G401 (cell line): ENCODE results near the gene C15orf61. TPM values are rescaled to one million over a fixed set of nuclear protein-coding genes. Genes with fewer than 3 reads are reported as not detected.

Source experiments
- DNase-seq: peaks from one replicate; pipeline ENCODE4 v3.0.0-alpha.2; 2015; ENCODE audit warnings: low spot score
- in situ Hi-C: cut with HindIII; loops from 2 replicates; pipeline ENCODE4 v1.10.0; 2016; ENCODE audit warnings: low sequenced_read_pairs, mixed read lengths
- total RNA-seq: library from RNA; depleted of rRNA; stranded (reverse); fragments of >200 nt; shearing (Covaris generic); gene quantifications from 2 replicates; pipeline ENCODE4 v1.2.3, GENCODE V29; 2014

Gene C15orf61
- total RNA-seq, 1 experiment from 2014 or later, result 19.9 TPM

- in situ Hi-C loops, result no loop called here
- DNase-seq, result no peak
These were observed 8.8 kb upstream of the C15orf61 start for GRCh38 chr15:67512140-67512539.

GRCh38 chr15:67512933-67513714, 7.8 kb upstream of the C15orf61 start:
- in situ Hi-C loops, result no loop called here
- no peak for DNase-seq

- DNase-seq, result no peak
- in situ Hi-C loops, result no loop called here
These were observed 5.8 kb upstream of the C15orf61 start for GRCh38 chr15:67515090-67515489.

- in situ Hi-C loops, result no loop called here
- no peak for DNase-seq
These were observed 5.4 kb upstream of the C15orf61 start for GRCh38 chr15:67515557-67515956.

- no peak for DNase-seq
- in situ Hi-C loops, result no loop called here
These were observed 456 bp upstream of the C15orf61 start for GRCh38 chr15:67520321-67521028.

GRCh38 chr15:67521783-67522568, 1.0 kb downstream of the C15orf61 start:
- in situ Hi-C loops, result no loop called here
- peak; percentile 79 for DNase-seq

- no peak for DNase-seq
- in situ Hi-C loops, result no loop called here
These were observed 2.4 kb downstream of the C15orf61 start for GRCh38 chr15:67523330-67523729.

GRCh38 chr15:67524235-67524634, 3.3 kb downstream of the C15orf61 start:
- no peak for DNase-seq
- in situ Hi-C loops, result no loop called here

GRCh38 chr15:67528513-67528912, 7.6 kb downstream of the C15orf61 start:
- in situ Hi-C loops, result no loop called here
- DNase-seq, result no peak

- DNase-seq, result no peak
- in situ Hi-C loops, result no loop called here
These were observed 10.5 kb downstream of the C15orf61 start for GRCh38 chr15:67531379-67531914.

GRCh38 chr15:67533873-67534272, 12.9 kb downstream of the C15orf61 start:
- DNase-seq, result no peak
- in situ Hi-C loops, result no loop called here

- in situ Hi-C loops, result no loop called here
These were observed 13.4 kb downstream of the C15orf61 start for GRCh38 chr15:67534360-67534759.

GRCh38 chr15:67537771-67538170, 16.8 kb downstream of the C15orf61 start:
- in situ Hi-C loops, result no loop called here
- no peak for DNase-seq

More at GRCh38 chr15:67534360-67534759, 13.4 kb downstream of the C15orf61 start:
- no peak for DNase-seq

- DNase-seq, result peak; percentile 82
- in situ Hi-C loops, result no loop called here
These were observed 21.8 kb downstream of the C15orf61 start, which contains the start of gene MAP2K5 for GRCh38 chr15:67542420-67543347. Gene MAP2K5, plus strand, starts transcription at chr15:67542703. Its CDS starts 633 bp downstream, at chr15:67543336.

GRCh38 chr15:67543348-67543718, 22.4 kb downstream of the C15orf61 start:
- peak; percentile 48 for DNase-seq
- in situ Hi-C loops, result no loop called here

GRCh38 chr15:67544475-67544874, 23.5 kb downstream of the C15orf61 start:
- in situ Hi-C loops, result no loop called here
- no peak for DNase-seq

GRCh38 chr15:67545864-67546263, 24.9 kb downstream of the C15orf61 start:
- no peak for DNase-seq
- in situ Hi-C loops, result no loop called here

- no peak for DNase-seq
- in situ Hi-C loops, result no loop called here
These were observed 26.1 kb downstream of the C15orf61 start for GRCh38 chr15:67547064-67547463.

- in situ Hi-C loops, result no loop called here
- no peak for DNase-seq
These were observed 26.9 kb downstream of the C15orf61 start for GRCh38 chr15:67547836-67548235.
